ENCODE data around the gene FRAS1. TPM values are rescaled to one million over a fixed set of nuclear protein-coding genes. Genes with fewer than 3 reads are reported as not detected.

The FRAS1 gene
- total RNA-seq, 2 donors from 2014 or later = not detected

DNA sequence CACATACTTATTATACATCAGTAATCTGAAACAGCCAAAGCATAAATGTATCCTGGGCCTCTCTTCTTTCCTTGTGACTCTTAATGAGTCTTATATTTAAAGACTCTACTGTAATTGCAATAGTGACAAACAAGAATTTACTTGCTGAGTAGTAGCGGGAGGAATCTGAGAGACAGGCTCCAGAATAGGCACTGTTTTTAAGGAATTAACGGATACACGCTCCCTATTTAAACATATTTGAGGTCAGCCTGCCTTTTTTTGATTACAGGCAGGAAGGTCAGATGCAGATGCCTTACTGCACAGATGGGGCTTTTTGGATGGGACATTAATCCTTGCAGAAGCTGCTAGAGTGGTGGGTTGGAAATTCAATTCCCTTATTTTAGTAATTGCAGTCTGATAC is 298.2 kb downstream of the FRAS1 start:
- no peak for ATAC-seq (replicated peaks)
- Mint-ChIP-seq H3K9me3 (no peaks in the 10 kb centered on the region), H3K4me3 (no peak overlapping the region), H3K27ac (no peak overlapping the region), H3K27me3 (peaks cover 17% of the 10 kb centered on the region), H3K36me3 (ENCODE audit: low read depth) (no peaks in the 10 kb centered on the region), H3K4me1 (no peaks in the 10 kb centered on the region)

DNA sequence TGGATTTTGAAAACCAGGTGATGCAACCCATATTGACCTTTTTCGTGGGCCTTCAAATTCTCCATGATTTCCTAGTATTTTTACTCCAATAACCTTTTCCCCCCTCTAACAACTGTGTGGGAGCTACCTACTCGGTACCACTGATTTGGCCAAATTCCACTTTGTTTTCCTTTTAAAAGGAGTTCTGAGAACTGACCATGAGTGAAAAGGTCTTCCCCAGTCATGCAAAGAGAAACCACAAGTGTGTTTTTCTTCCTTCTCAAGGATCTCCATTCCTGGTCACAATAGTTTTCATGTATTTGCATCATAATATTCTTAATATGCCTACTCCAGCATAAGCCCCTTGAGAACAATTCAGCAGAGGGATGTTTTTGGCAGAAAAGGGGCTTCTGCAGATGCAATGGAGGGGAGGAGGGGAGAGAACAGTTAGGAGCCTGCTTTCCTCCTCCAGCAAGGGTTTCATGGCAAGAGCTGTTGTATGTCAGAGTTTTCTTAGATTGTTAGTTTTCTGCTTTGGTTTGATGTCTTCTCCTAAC is 299.2 kb downstream of the FRAS1 start:
- Mint-ChIP-seq H3K36me3 (ENCODE audit: low read depth) (no peaks in the 10 kb centered on the region), H3K4me3 (no peak overlapping the region), H3K4me1 (no peaks in the 10 kb centered on the region), H3K9me3 (no peaks in the 10 kb centered on the region), H3K27ac (no peak overlapping the region), H3K27me3 (peaks cover 19% of the 10 kb centered on the region)
- ATAC-seq (replicated peaks) = no peak

DNA sequence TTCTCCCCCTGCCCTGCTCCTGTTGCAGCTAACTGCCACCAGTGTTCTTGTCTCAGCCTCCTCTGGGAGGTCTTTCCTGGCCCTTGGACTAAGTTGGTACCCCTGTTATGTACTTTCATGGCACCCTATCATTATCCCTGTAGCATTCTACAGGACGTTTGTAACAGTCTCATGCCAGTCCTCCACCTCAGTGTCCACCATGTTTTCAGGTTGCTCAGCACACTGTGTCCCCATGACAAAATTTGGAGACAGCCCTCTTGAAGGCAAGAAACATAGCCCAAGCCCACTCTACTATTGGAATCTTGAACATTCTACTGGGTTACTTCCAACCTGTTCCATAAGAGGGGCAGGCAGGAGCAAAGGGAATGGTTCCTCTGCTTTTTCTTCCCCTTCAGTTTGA is 300.0 kb downstream of the FRAS1 start:
- Mint-ChIP-seq H3K4me1 (no peaks in the 10 kb centered on the region), H3K27ac (no peak overlapping the region), H3K9me3 (no peaks in the 10 kb centered on the region), H3K4me3 (no peak overlapping the region), H3K36me3 (ENCODE audit: low read depth) (no peaks in the 10 kb centered on the region), H3K27me3 (peaks cover 19% of the 10 kb centered on the region)
- no peak for ATAC-seq (replicated peaks)

DNA sequence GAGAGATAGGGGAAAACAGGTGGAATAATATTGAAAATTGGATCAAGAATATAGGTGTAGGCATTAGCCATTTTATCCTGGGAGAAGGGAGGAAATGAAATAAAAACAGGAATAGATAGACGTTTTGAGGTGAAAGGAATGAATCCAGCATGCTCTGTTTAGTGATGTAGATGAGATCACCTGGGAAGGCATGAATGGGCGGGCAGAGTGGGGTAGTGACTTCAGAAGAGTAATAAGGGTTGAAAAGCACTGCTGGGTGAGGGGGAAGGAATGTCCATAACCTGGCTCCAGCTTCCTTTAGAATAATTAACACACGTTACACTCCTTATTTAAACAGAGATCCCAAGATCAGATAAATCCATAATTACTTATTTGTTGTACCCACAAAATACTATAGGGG is 303.3 kb downstream of the FRAS1 start:
- H3K27me3 Mint-ChIP-seq = peaks cover 23% of the 10 kb centered on the region

DNA sequence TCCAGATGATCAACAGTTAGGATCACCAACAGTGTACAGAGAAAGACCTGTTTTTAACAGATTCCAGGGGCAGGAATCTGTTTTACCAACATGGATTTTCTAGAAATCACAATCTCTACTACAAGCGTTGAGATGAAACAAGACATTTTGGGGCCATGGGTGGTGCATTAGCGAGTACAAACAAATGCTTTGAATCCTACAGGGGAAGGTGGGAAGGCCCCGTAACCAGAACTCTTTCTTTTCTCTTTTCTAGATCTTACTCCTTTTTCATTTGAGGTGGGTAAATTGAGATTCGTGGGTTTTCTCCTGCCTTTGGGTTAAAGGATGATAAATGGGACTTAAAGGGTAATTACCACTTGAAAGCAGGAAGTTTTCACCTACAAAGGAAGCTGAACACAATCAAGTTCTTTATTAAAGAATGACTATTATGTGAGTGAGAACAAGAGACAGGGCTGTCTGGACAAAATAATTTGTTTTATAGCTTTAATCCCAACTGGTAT is 304.5 kb downstream of the FRAS1 start:
- Mint-ChIP-seq H3K27me3 (peaks cover 23% of the 10 kb centered on the region), H3K4me3 (no peak overlapping the region), H3K27ac (no peak overlapping the region), H3K9me3 (no peaks in the 10 kb centered on the region), H3K36me3 (ENCODE audit: low read depth) (no peaks in the 10 kb centered on the region), H3K4me1 (no peaks in the 10 kb centered on the region)
- ATAC-seq (replicated peaks) = no peak

More for the DNA sequence above, 303.3 kb downstream of the FRAS1 start:
- H3K36me3 Mint-ChIP-seq (ENCODE audit: low read depth) = no peaks in the 10 kb centered on the region
- no peaks in the 10 kb centered on the region for H3K4me1 Mint-ChIP-seq
- H3K4me3 Mint-ChIP-seq = no peak overlapping the region
- no peak for ATAC-seq (replicated peaks)
- H3K9me3 Mint-ChIP-seq = no peaks in the 10 kb centered on the region
- no peak overlapping the region for H3K27ac Mint-ChIP-seq

DNA sequence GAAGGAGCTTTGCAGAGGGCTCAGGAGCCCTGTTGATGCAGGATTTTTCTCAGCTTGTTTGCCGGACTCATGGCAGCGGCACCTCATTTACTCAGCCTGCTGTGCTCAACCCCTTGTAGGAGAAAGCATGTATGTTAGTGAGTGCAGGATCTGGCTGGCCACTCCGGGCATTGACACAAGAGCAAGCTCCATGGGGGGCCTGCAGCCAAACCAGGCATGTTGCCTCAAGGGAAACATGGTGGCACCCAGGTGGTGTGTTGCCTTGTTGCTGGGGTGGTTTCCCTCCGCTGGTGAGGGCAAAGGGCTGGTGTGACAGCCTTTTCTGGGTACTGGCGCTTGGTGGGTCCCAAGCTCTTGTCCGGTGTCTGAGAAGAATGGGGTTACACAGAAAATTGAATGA is 305.2 kb downstream of the FRAS1 start:
- ATAC-seq (replicated peaks) = no peak
- no peaks in the 10 kb centered on the region for H3K4me1 Mint-ChIP-seq

DNA sequence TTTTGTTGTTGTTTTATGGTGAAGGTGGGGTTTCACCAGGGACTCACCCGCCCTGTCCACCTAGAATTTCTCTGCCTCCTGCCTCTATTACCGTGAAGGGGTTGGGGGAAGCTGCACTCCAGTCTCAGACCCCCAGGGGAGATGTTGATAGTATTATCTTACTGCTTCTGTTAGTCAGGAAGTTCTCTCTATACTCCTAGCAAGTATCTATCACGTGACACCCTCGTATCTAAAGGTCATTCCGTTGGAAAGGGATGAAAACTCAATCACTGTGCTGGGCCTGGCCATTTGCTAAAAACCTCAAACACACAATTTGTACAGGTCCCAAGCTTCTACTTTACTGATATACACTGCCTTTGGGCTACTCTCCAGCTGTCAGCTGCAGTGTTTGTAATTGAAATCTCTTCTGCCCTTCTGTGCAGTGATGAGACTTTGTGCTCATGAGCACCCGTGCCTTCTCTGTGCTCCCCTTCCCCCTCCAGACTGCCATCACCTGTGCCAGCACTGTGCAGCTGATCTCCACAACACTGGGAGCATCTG is 306.0 kb downstream of the FRAS1 start:
- H3K4me1 Mint-ChIP-seq = no peaks in the 10 kb centered on the region
- H3K27ac Mint-ChIP-seq = no peak overlapping the region
- peaks cover 21% of the 10 kb centered on the region for H3K27me3 Mint-ChIP-seq
- no peaks in the 10 kb centered on the region for H3K9me3 Mint-ChIP-seq
- no peaks in the 10 kb centered on the region for H3K36me3 Mint-ChIP-seq (ENCODE audit: low read depth)
- ATAC-seq (replicated peaks) = no peak
- no peak overlapping the region for H3K4me3 Mint-ChIP-seq

More for the DNA sequence above, 305.2 kb downstream of the FRAS1 start:
- Mint-ChIP-seq H3K36me3 (ENCODE audit: low read depth) (no peaks in the 10 kb centered on the region), H3K4me3 (no peak overlapping the region), H3K27me3 (peaks cover 21% of the 10 kb centered on the region), H3K9me3 (no peaks in the 10 kb centered on the region), H3K27ac (no peak overlapping the region)

DNA sequence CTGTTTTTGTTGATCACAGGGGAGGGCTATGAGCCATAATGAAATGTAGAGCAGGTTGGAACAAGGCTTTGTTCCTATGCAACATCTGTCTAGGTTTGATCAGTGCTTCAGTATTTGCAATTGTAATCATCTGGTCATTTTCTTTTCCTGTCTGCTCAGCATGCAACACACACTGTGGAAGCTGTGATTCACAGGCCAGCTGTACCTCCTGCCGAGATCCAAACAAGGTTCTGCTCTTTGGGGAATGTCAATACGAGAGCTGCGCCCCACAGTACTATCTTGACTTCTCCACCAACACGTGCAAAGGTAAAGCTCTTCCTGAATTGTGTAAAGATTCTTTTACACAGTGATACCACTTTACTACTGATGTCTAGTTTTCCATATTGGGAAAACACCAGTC is 312.6 kb downstream of the FRAS1 start:
- Mint-ChIP-seq H3K4me1 (no peaks in the 10 kb centered on the region), H3K4me3 (no peak overlapping the region), H3K9me3 (no peaks in the 10 kb centered on the region), H3K27ac (no peak overlapping the region), H3K27me3 (peaks cover 7% of the 10 kb centered on the region), H3K36me3 (ENCODE audit: low read depth) (no peaks in the 10 kb centered on the region)
- ATAC-seq (replicated peaks) = no peak

DNA sequence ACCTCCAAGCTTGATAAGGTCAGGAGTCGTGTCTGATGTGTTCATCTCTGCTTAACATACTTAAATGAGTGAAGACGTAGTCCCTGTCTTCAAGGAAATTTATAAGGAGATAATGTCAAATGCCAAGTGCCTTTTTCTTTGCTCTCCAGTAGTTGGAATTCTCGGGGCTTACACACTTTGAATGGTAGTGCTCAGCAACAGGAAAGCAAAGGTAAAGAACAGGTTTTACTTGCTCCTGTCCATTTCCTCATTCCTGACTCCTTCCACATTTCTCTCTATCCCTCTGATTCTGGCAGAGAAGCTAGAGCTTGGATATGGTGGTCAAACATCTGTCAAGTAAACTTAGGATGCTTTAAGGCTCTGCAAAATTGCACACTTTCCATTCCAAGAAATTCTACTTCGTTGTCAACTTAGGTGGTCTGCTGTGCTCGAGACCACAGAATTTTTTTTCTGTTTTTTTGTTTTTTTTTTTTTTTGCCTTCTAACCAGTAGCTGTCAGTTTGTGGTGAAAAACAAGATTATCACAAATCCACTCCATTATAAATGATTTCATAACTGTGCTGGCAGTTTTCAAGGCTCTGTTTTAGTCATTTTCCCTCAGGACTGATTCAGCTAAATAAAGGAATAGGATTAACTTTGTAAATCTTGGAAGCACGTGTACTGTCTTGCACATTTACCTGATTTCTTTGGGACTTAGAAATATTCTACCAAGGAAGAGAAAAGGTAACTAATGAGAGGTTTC is 313.7 kb downstream of the FRAS1 start:
- Mint-ChIP-seq H3K4me1 (no peaks in the 10 kb centered on the region), H3K4me3 (no peak overlapping the region), H3K27me3 (peaks cover 10% of the 10 kb centered on the region), H3K9me3 (no peaks in the 10 kb centered on the region), H3K36me3 (ENCODE audit: low read depth) (no peaks in the 10 kb centered on the region), H3K27ac (no peak overlapping the region)
- ATAC-seq (replicated peaks) = no peak

DNA sequence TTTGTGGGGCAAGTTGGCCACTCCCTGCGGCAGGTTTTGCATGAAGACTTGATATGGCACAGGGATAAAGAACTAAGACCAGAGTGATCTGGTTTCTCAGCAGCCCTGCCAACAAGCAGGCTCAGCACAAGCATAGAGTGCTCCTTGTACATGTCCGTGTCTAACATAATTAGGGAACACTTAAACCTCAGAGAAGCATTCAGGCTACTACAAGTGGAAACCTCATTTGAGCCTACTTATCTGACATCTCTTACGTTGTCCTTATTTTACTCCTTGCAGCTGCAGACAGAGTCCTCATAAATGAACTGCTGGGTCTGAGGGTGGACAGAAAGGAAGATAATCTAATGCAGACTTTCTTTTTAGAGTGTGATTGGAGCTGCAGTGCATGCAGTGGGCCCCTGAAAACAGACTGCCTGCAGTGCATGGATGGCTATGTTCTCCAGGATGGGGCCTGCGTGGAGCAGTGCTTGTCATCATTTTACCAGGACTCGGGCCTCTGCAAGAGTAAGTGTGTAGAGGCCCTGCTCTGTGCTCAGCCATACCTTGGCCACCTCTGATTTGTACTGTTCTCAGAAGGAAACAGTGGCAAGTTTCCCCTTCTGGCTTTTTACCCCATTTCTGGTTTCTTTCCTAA is 315.3 kb downstream of the FRAS1 start:
- H3K4me3 Mint-ChIP-seq = no peak overlapping the region
- H3K9me3 Mint-ChIP-seq = no peaks in the 10 kb centered on the region
- no peak for ATAC-seq (replicated peaks)
- H3K4me1 Mint-ChIP-seq = no peaks in the 10 kb centered on the region
- H3K27me3 Mint-ChIP-seq = peaks cover 10% of the 10 kb centered on the region
- no peak overlapping the region for H3K27ac Mint-ChIP-seq
- no peaks in the 10 kb centered on the region for H3K36me3 Mint-ChIP-seq (ENCODE audit: low read depth)

DNA sequence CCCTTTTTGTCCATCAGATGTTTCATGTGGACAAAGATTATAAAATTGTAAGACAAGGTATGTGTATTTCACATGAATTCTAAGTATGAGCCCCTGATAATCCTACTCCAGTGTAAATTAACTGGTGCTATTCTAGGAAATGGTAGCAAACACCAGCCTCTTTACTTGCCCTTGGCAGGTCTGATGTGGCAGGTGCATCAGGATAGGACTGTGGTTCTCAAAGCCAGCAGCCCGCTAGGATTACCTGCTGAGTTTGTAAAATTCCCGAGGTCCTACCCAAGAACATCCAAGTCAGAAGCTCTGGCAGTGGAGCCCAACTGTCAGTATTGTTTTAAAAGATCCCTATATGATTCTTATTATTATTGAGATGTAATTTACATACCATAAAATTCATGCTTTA is 320.4 kb downstream of the FRAS1 start:
- H3K4me3 Mint-ChIP-seq = no peak overlapping the region
- H3K4me1 Mint-ChIP-seq = no peaks in the 10 kb centered on the region
- H3K9me3 Mint-ChIP-seq = no peaks in the 10 kb centered on the region
- H3K27me3 Mint-ChIP-seq = peaks cover 3% of the 10 kb centered on the region
- H3K36me3 Mint-ChIP-seq (ENCODE audit: low read depth) = no peaks in the 10 kb centered on the region
- no peak for ATAC-seq (replicated peaks)
- no peak overlapping the region for H3K27ac Mint-ChIP-seq

DNA sequence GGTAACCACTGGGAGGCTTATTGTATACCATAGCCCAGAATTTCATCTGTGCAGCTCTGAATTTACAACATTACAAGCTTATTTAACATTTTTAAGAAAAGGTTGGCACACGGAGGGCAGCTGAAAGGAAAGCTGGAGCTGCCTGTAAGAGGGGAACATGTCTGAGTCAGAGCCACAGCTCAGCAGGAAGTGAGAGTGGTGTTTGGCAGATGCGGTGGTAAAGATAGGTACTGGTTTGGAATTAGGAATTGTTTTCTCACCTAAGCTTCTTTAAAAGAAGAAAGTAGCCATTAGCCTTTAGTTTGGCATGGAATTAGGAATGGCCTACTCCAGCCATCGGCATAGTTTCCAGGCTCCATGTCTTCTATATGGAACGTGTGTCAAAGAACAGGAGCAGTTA is 321.9 kb downstream of the FRAS1 start:
- no peak for ATAC-seq (replicated peaks)
- H3K4me1 Mint-ChIP-seq = no peaks in the 10 kb centered on the region
- H3K36me3 Mint-ChIP-seq (ENCODE audit: low read depth) = no peaks in the 10 kb centered on the region
- H3K9me3 Mint-ChIP-seq = no peaks in the 10 kb centered on the region
- H3K27ac Mint-ChIP-seq = no peak overlapping the region
- no peak overlapping the region for H3K4me3 Mint-ChIP-seq
- peaks cover 7% of the 10 kb centered on the region for H3K27me3 Mint-ChIP-seq

DNA sequence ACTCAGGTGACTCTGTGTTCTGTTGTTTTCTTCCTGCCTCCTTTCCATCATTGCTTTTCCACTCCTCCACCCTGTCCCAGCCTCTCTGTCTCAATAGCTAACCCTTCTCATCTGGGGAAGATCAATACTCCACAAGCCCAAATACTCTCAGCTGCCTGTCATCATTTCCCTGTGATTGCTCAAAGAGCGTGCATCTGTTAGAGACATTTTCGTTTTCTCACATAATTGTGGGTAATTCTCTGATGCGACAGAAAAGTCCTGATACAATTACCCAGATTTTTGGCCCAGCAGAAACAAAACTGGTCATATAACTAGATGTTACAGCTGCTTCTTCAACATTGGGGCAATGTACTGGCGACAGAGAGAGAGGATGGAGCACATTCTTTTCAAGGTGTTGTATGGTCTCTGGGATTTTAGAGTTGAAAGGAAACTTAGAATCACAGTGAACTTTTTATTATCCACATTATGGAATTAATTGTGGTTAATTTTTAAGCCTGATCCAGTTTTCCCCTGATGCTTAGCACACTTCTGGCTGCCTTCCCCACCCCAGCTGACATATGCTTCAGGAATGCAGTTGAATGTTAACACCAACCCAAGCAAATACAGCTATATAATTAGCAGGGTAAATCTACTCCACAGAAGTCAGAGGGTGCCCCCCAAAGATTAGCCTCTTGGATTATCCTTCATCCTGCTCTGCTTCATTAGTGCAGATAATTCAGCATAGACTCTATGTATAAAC is 323.0 kb downstream of the FRAS1 start:
- Mint-ChIP-seq H3K4me3 (no peak overlapping the region), H3K27ac (no peak overlapping the region), H3K27me3 (peaks cover 7% of the 10 kb centered on the region), H3K36me3 (ENCODE audit: low read depth) (no peaks in the 10 kb centered on the region), H3K4me1 (no peaks in the 10 kb centered on the region), H3K9me3 (no peaks in the 10 kb centered on the region)
- no peak for ATAC-seq (replicated peaks)

DNA sequence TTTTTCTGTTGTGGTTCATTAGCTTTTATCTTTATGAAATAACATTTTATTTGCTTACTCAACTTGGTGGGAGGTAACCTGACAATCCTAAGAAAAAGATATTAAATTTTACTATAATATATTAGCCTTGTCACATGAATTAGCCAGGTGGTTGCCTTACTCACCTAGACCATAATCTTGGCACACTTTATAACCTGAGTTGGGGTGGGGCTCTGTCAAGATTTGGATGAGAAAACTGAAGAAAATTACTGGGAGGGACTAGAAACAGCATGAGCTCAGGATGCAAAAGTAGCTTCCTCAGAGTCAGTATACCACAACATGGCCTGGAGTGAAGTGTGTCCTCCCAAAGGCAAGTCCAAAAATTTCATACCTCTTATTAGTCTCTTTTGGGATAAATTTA is 329.6 kb downstream of the FRAS1 start:
- no peak for ATAC-seq (replicated peaks)
- Mint-ChIP-seq H3K27me3 (peaks cover 4% of the 10 kb centered on the region), H3K27ac (no peak overlapping the region), H3K9me3 (no peaks in the 10 kb centered on the region), H3K4me1 (no peaks in the 10 kb centered on the region), H3K36me3 (ENCODE audit: low read depth) (no peaks in the 10 kb centered on the region), H3K4me3 (no peak overlapping the region)

Data from activated T-helper 17 cell treated with anti-CD3 and anti-CD28 coated beads, Interleukin-2, amount 50 U/mL, for 72 hours (primary cell).